Stimulated activated naive CD8-positive, alpha-beta T cell treated with anti-CD3 and anti-CD28 coated beads, Interleukin-15, Interleukin-2, amounts not matched to agents 100 U/mL and 50 U/mL, for 24 hours (primary cell): ENCODE measurements around the gene TCP11X2.
"Not testable (repeated sequence)": the region's sequence is repeated elsewhere in the genome, so short reads cannot be mapped to it uniquely, and the experiment has no call there.

Experiments used
- ATAC-seq: fragments of 150-1000 bp; cut with Tn5 transposase; one replicate; pipeline ENCODE4 v1.10.0; 2021
- DNase-seq: peaks from one replicate; pipeline ENCODE4 v3.0.0; 2021

The TCP11X2 gene

DNA sequence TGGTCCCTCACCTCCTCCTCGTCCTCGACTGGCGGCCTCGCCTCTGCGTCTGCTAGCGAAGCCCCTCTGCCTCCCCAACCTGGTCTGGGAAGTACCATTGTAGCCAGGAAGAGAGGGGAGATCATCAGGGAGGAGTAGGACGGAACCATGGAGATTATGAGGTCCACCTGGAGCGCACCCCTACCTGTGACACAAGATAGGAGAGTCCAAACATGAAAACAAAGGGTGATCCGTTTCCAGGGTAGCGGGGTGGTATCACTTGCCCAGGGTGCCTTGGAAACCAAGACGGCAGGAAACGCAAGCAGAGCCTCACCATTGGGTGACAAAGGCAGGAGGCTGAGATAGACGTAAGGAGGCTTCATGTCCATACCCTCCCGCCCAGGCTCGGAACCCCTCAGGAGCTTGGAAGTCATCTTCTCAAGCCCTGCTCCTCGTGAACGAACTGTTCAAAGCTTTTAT is at the start of gene TCP11X2:
TSS of gene TCP11X2 (minus strand) at position 51 of the 459 bp plus-strand sequence.
- DNase-seq, ATAC-seq: not testable (repeated sequence)

- ATAC-seq (no peak), DNase-seq (no peak)
Observed at GRCh38 chrX:102517326-102517725, 45.7 kb upstream of the TCP11X2 start.

- DNase-seq (peak; percentile 57), ATAC-seq (peak; percentile 84)
Observed at GRCh38 chrX:102515975-102516941, 44.6 kb upstream of the TCP11X2 start, which contains the start of gene TMSB15A. TMSB15A (minus strand) TSS chrX:102516739.

GRCh38 chrX:102514536-102514935 is 42.9 kb upstream of the TCP11X2 start:
- ATAC-seq, result no peak

GRCh38 chrX:102498732-102499131 is 27.1 kb upstream of the TCP11X2 start:
- DNase-seq, result no peak
- ATAC-seq, result no peak

More at GRCh38 chrX:102514536-102514935, 42.9 kb upstream of the TCP11X2 start:
- no peak for DNase-seq

- DNase-seq, result no peak
- ATAC-seq, result no peak
Observed at GRCh38 chrX:102491766-102492165, 20.2 kb upstream of the TCP11X2 start.

DNA sequence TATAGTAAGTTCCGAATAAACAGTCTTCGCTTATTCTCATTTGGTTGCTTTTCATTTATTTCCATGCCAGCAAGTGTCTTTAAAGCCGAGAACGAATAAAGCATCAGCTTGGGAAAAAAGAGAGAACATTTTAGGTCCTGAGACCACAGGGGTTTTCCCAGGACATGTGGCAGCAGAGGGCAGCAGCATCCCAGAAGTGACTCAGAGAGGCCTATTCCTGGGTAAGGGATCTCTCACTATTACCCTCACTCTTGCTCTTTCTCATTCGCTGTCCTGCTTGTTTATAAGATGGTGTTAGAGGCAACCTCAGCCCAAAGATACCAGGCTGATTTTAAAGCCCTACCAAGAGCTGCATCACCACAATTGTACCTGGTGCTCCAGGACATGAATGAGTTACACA is 7.2 kb upstream of the TCP11X2 start:
- not testable (repeated sequence) for DNase-seq, ATAC-seq

DNA sequence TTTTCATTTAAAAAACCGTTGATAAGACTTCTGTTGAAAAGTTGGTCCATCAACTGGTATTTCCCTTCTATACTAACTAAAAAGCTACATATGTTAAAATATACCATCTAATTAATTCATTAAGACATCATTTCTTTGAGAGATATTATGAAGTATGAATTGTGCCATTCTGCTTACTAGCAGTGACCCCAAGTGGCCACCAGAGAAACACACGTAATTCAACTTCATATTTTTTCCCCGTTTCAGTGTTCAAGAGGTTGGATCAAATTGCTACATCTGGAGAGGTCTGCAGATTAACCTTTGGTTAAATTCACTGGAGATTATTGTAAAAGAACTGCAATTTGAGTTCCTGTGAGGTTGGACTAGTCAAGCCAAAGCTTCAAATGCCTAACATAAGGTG is 1.4 kb downstream of the TCP11X2 start:
- not testable (repeated sequence) for DNase-seq, ATAC-seq

DNA sequence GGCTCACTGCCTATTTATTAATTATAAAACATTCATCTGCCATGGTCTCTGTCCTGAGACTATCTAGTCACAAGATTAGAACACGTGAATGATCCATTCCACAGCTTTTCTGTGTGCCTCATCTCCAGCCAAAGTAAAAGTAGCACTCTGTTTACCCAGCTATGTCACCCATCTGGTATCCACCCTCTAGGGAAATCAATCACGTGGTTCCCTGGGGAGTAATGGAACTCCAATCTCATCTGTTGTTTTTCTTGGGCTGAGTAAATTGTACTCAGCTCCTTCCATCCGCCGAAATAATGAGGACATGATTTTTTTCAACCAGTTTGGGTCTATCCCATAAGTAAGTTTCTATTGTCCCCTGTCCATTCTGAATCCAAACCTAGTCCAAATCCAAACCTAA is 13.0 kb downstream of the TCP11X2 start:
- not testable (repeated sequence) for DNase-seq

GRCh38 chrX:102439908-102440307 is 31.7 kb downstream of the TCP11X2 start, which contains the start of gene NXF2B:
NXF2B (minus strand) TSS chrX:102440008; CDS start chrX:102380036, 59,972 bp downstream.
- DNase-seq, ATAC-seq: not testable (repeated sequence)

More for the DNA sequence above, 13.0 kb downstream of the TCP11X2 start:
- not testable (repeated sequence) for ATAC-seq

DNA sequence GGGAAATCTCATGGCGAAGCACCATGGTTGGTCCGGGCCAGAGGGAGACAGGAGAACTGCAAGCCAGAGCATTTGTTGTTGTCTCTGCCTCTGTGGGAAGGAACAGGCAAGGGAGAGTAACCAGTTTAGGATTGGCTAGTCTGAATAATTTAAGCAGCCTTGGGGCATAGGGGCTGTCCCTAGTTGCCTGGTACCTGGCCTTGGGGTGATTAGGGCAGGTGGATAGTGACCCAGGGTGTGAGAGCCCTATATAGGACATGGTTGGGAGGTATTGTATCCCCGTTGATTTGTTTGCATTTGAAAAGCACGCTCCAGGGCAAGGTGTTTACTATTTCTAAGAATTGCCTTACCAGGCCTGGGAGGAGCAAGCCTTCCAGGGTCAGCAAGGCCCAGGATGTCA is 57.1 kb downstream of the TCP11X2 start:
- DNase-seq, ATAC-seq: not testable (repeated sequence)
